T-helper 17 cell (primary cell): ENCODE data around the gene NUDT12. TPM values are rescaled to one million over a fixed set of nuclear protein-coding genes. Genes with fewer than 3 reads are reported as not detected.

Source experiments
- ATAC-seq: fragments of 150-1000 bp; cut with Tn5 transposase; 2 replicates; pipeline ENCODE4 v1.10.0; 2021; ENCODE audit warnings: mild to moderate bottlenecking, moderate library complexity
- DNase-seq, 3 donors: peaks; one replicate each; pipeline versions ENCODE4 v3.0.0 to v3.0.0-alpha.2; 2020 to 2021
- H3K9me3 ChIP-seq: one replicate; pipeline ENCODE4 v1.7.0; 2013; ENCODE audit warnings: low read length, mild to moderate bottlenecking; ENCODE audit not compliant: control insufficient read depth, poor library complexity, severe bottlenecking
- H3K27ac Mint-ChIP-seq: one replicate; pipeline ENCODE4 v1.8.0; 2022; ENCODE audit warnings: mild to moderate bottlenecking, moderate library complexity, mixed read lengths
- H3K27me3 Mint-ChIP-seq: one replicate; pipeline ENCODE4 v1.8.0; 2022; ENCODE audit warnings: mixed read lengths
- H3K36me3 Mint-ChIP-seq: one replicate; pipeline ENCODE4 v1.8.0; 2022; ENCODE audit warnings: low read depth, mixed read lengths
- H3K4me1 Mint-ChIP-seq: one replicate; pipeline ENCODE4 v1.8.0; 2022; ENCODE audit warnings: mild to moderate bottlenecking, mixed read lengths
- H3K4me3 Mint-ChIP-seq: one replicate; pipeline ENCODE4 v1.8.0; 2022; ENCODE audit warnings: mild to moderate bottlenecking, moderate library complexity, mixed read lengths
- total RNA-seq, 4 donors: library from RNA in 2 of 4; stranded (reverse) in 2 of 4; gene quantifications; one replicate each; pipeline ENCODE4 v1.2.3 and lab custom pipeline; 2022 to 2026

The NUDT12 gene
- total RNA-seq, 2 donors from 2014 or later, result 0.18 to 0.57 TPM

DNA sequence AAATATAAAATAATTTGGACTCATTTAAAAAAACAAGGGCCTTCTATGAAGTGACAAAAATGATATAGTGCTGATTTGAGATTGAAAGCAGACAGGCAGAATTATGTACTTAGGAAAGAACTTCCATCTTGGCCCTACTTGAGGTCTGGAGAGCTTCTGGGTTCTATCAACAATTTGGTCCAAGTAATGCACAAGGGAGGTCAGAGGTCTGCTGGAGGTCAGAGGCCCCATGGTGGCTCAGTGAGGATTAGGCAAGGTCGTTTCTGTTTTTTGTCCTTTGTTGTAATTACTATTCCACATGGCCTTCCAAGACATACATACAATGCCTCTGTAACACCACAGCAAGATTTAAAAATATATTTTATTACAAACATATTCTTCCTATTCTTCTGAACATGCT, 37.2 kb downstream of the NUDT12 start:
- no peaks in the 10 kb centered on the region for H3K36me3 Mint-ChIP-seq
- H3K27me3 Mint-ChIP-seq, result peaks cover 21% of the 10 kb centered on the region

DNA sequence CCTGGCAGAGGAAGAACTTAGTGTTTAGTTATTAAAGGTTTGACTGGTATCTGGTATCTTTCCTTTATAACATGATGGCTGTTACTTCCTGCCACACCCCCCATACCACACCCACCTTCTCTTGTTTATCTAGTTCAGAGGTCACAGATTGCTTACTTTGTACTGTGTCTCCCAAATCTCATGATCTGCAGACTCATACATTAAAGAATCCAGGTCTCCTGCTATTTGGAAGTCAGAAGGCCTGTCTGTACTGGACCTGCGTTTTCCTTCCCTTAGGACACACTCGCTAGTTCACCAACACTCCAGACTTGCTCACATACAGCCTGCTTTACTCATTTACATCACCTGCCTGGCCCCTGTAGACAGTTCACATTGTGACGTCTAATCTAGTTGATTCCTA, 39.3 kb downstream of the NUDT12 start:
- H3K4me3 Mint-ChIP-seq, result no peak overlapping the region

More for the DNA sequence above, 37.2 kb downstream of the NUDT12 start:
- no peaks in the 10 kb centered on the region for H3K9me3 ChIP-seq
- DNase-seq (no peak), ATAC-seq (no peak)
- peaks cover 5% of the 10 kb centered on the region for H3K4me1 Mint-ChIP-seq
- H3K4me3 Mint-ChIP-seq, result no peak overlapping the region
- H3K27ac Mint-ChIP-seq, result no peak overlapping the region

DNA sequence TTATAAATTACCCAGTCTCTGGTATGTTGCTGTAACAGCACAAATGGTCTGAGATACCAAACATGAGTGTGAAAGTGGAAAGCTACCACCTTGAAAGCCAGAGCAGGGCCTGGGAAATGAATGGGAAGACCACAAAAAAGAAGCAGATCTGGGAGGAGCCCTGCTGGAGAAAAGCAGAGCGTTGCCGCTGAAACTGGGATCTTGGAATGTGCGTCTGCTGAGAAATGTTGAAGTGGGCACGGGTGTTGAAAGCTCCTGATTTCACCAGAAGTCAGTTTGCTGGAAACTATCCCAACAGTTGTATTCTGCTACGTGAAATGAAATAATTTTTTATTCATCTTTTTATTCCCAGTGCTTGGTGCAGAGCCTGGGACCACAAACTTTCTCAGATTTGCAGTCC, 40.0 kb downstream of the NUDT12 start:
- ATAC-seq (no peak), DNase-seq (no peak)
- H3K9me3 ChIP-seq, result no peaks in the 10 kb centered on the region
- Mint-ChIP-seq H3K27ac (no peak overlapping the region), H3K27me3 (peaks cover 20% of the 10 kb centered on the region), H3K4me1 (peaks cover 5% of the 10 kb centered on the region), H3K36me3 (no peaks in the 10 kb centered on the region), H3K4me3 (no peak overlapping the region)

More for the DNA sequence above, 39.3 kb downstream of the NUDT12 start:
- no peaks in the 10 kb centered on the region for H3K9me3 ChIP-seq
- no peaks in the 10 kb centered on the region for H3K36me3 Mint-ChIP-seq
- no peak for ATAC-seq
- no peak for DNase-seq
- peaks cover 5% of the 10 kb centered on the region for H3K4me1 Mint-ChIP-seq
- peaks cover 24% of the 10 kb centered on the region for H3K27me3 Mint-ChIP-seq
- H3K27ac Mint-ChIP-seq, result no peak overlapping the region

DNA sequence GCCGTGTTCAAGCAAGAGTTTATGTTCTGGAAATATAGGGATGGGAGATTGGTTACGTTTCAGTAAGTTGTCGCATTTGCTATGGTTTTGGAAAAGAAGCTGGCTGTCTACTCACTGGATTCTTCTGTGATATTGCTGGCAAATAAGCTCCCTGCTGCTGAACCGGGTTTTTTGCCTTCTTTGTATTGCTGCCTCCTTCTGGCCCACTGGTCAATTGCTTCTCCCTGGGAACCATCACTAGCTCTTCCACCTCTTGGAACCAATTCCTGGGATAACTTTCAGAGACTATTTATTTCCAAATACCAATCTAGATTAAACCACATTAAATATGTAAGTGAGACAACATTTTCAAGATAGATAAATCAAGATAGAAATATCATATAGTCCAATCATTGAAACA, 43.0 kb downstream of the NUDT12 start:
- Mint-ChIP-seq H3K27me3 (peaks cover 31% of the 10 kb centered on the region), H3K36me3 (no peaks in the 10 kb centered on the region), H3K4me1 (peaks cover 5% of the 10 kb centered on the region), H3K4me3 (no peak overlapping the region), H3K27ac (no peak overlapping the region)
- no peaks in the 10 kb centered on the region for H3K9me3 ChIP-seq
- no peak for DNase-seq
- no peak for ATAC-seq

DNA sequence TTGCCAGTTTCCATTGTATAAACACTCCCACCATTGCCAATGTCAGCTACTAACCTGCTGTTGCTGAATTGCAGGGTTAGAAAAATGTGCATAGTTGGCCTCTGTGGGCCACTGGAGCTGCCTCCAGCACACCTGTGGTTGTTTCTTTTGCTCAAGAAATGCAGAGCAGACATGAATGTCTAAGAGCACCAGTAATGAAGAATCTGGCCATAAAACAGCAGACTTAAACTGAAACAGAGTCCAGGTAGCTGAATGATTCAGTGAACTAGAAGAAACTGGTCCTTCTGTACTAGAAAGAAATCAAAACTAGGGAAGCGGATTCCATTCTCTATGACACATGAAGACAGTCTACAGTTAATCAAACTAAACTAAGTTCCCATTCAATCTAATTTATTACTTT, 48.2 kb downstream of the NUDT12 start:
- H3K27me3 Mint-ChIP-seq, result peaks cover 27% of the 10 kb centered on the region
- no peak overlapping the region for H3K27ac Mint-ChIP-seq
- DNase-seq (no peak), ATAC-seq (no peak)
- H3K9me3 ChIP-seq, result no peaks in the 10 kb centered on the region
- no peaks in the 10 kb centered on the region for H3K36me3 Mint-ChIP-seq
- no peaks in the 10 kb centered on the region for H3K4me1 Mint-ChIP-seq
- H3K4me3 Mint-ChIP-seq, result no peak overlapping the region

DNA sequence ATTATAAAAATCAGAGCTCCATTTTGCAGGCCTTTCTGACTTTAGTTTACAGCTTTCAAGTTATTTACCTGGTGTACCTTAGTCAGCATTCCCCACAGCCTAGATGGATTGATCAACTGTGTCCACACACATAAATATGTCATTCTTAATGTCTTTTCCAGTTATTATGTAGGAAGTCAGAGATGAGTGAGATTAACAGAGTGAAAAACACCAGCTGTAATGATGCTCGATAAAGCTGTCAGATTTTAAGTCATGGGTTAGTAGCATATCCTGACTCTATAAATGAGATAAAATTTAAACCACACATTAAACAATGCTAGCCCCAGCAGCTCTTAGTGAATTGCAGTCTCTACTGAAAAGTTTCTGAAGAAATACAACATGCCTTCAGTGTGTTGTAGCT, 48.9 kb downstream of the NUDT12 start:
- H3K4me3 Mint-ChIP-seq, result no peak overlapping the region
- no peaks in the 10 kb centered on the region for H3K36me3 Mint-ChIP-seq
- ATAC-seq (no peak), DNase-seq (no peak)
- no peak overlapping the region for H3K27ac Mint-ChIP-seq
- H3K4me1 Mint-ChIP-seq, result no peaks in the 10 kb centered on the region
- no peaks in the 10 kb centered on the region for H3K9me3 ChIP-seq
- peaks cover 27% of the 10 kb centered on the region for H3K27me3 Mint-ChIP-seq

DNA sequence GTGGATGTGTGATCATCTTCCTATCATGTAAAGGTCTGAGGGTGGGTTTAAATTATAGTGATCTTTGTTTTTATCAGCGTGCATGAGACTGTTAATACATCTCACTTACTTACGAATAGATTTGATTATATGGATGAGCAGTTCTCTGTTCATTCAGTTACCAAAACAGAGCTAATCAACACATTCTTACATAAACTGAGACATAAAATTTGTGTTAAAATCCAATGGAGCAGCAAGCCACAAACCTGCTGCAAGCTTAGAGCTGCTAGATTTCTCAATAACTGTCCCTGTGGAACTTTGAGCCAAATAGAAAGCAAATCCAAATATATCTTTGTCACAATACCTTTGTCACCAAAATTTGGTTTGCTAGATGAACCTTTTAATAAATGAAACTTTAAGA, 50.1 kb downstream of the NUDT12 start:
- no peaks in the 10 kb centered on the region for H3K9me3 ChIP-seq
- Mint-ChIP-seq H3K27ac (no peak overlapping the region), H3K27me3 (peaks cover 24% of the 10 kb centered on the region), H3K36me3 (no peaks in the 10 kb centered on the region), H3K4me3 (no peak overlapping the region), H3K4me1 (no peaks in the 10 kb centered on the region)
- DNase-seq, result no peak
- no peak for ATAC-seq

DNA sequence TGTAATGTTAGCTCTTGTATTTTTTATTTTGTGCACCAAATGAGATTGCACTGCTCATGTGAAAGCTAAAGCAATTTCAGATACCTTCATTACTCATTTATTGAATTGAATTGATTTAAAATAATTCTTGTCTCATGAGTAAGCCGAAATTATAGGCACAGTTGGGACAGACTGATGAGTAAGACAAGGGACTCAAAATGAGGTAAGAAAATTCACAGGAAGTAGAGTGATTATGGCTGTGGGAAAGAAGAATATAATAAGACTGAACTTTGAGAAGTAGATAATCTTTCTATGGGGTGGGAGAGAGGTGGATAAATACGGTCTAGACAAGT, 51.1 kb downstream of the NUDT12 start:
- H3K36me3 Mint-ChIP-seq, result no peaks in the 10 kb centered on the region
- H3K27ac Mint-ChIP-seq, result no peak overlapping the region
- no peak overlapping the region for H3K4me3 Mint-ChIP-seq
- peaks cover 14% of the 10 kb centered on the region for H3K27me3 Mint-ChIP-seq
- H3K4me1 Mint-ChIP-seq, result no peaks in the 10 kb centered on the region
- no peaks in the 10 kb centered on the region for H3K9me3 ChIP-seq
- no peak for ATAC-seq
- DNase-seq, result no peak

DNA sequence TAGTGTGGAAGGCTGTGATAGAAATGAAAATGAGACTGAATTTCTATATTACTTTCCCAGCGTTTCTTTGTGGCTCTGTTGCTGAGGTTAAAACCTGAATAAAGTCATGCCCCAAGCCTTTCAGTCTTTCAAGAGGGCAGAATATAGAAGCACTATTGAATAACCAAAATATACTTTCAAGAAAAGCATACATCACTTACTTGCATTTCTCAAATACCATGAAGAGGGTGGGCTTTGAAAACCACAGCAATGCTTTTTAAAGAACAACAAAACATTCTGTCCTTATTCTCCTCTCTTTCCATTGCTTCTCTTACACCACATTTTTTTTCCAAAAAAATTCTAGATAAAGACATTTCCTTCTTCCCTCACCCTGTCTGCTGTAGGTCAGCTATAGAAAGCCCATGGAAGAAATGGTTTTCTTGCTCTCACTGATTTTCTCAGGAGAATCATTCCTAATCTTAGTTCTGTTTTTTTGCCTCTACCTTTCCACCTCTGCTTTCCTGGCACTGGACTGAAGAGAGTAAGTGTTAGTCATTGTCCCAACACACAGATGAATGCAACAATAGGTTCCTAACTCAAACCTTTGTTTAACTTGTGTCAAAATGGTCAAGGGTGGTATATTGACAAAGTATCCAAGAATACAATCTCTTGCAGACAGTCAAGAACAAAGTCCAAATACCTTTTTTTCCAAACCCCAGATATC, 51.6 kb downstream of the NUDT12 start:
- Mint-ChIP-seq H3K4me3 (no peak overlapping the region), H3K36me3 (no peaks in the 10 kb centered on the region), H3K4me1 (no peaks in the 10 kb centered on the region), H3K27me3 (peaks cover 9% of the 10 kb centered on the region), H3K27ac (no peak overlapping the region)
- H3K9me3 ChIP-seq, result no peaks in the 10 kb centered on the region
- no peak for ATAC-seq
- DNase-seq, result no peak

DNA sequence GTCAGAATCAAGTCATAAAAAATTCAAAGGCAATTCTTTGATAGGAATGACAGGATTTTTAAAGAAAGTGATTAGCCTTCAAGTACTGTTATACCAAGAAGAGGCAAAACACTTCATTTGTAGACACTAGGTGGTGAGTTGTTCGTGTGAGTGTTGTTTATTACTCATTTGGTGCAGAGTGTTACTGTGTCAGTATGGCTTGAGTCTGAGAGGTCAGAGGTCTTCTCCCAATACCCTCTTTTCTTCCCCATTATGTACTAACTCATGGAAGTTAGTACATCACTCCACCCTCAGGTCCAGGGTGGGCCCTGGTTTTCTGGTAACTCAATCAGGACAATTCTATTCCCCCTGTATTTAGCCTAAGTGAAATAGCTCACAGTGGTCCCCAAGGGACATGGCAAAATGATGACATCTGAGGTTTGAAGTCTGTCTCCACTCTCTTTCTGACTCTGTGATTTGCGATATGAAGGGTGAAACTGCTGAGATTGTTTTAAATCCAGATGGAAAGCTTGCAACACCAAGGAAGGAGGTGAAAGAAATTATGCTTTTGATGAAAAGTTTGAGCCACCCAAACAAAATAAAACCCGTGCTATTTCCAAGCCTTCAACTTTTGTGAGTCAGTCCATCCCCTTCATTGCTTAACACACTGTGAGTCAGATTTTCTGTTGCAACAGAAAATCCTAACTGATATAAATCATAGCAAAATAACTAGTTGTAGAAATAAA, 56.8 kb downstream of the NUDT12 start:
- no peaks in the 10 kb centered on the region for H3K4me1 Mint-ChIP-seq
- DNase-seq, result no peak
- ATAC-seq, result no peak
- peaks cover 11% of the 10 kb centered on the region for H3K27me3 Mint-ChIP-seq
- no peaks in the 10 kb centered on the region for H3K9me3 ChIP-seq
- no peak overlapping the region for H3K27ac Mint-ChIP-seq
- H3K4me3 Mint-ChIP-seq, result no peak overlapping the region
- no peaks in the 10 kb centered on the region for H3K36me3 Mint-ChIP-seq

DNA sequence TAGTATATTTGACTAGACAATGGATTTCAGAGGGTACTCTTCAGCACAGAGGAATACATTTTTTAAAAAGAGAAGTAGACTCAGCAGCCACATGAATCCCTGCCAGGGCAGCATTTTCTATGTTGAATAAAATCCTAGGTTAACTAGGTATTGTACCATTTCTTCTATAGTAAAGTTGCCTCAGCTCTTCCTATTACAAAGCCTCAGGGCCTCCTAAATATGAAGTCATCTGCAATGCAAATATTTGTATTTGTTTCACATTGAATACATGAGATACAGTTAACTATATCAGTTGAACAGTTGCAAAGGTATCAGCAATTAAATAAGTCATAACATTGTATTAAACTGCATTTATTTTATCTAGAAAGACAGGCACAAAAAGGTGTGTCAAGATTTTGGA, 59.5 kb downstream of the NUDT12 start:
- Mint-ChIP-seq H3K27ac (no peak overlapping the region), H3K27me3 (peaks cover 16% of the 10 kb centered on the region), H3K36me3 (no peaks in the 10 kb centered on the region), H3K4me3 (no peak overlapping the region), H3K4me1 (no peaks in the 10 kb centered on the region)
- DNase-seq, result no peak
- H3K9me3 ChIP-seq, result no peaks in the 10 kb centered on the region
- no peak for ATAC-seq

DNA sequence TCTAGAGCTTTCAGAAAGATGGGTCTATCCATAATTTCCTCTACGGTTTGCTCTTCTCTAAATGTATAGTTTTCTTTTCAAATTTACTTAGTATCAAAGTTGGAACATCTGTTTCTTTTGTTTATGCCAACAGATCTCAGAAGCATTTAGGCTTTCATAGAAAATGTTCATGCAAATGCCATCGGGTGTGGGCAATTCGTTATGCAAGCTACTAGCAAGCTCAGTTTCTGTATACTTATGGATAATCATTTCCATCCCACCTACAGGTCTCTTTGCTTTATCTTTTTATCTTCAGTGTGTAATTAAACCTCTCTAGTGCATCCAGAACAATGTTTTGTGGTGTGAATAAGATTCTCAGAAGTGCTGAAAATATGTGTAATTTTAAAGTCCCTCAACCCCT, 59.9 kb downstream of the NUDT12 start:
- DNase-seq, result no peak
- Mint-ChIP-seq H3K27me3 (peaks cover 18% of the 10 kb centered on the region), H3K27ac (no peak overlapping the region), H3K4me3 (no peak overlapping the region), H3K36me3 (no peaks in the 10 kb centered on the region), H3K4me1 (no peaks in the 10 kb centered on the region)
- no peaks in the 10 kb centered on the region for H3K9me3 ChIP-seq
- ATAC-seq, result no peak
